Colonic mucosa (tissue), 4 donors: ENCODE results near the gene SRCAP. TPM values are rescaled to one million over a fixed set of nuclear protein-coding genes. Genes with fewer than 3 reads are reported as not detected.
A peak's percentile ranks its signal among the peaks of the same experiment; 100 is the strongest.

Experiments used
- DNase-seq: peaks from one replicate; pipeline ENCODE4 v3.0.0-alpha.2; 2020
- H3K27ac ChIP-seq: fragments of 200-600 bp; one replicate; pipeline ENCODE4 v1.8.0; 2021
- H3K27me3 ChIP-seq: fragments of 200-600 bp; one replicate; pipeline ENCODE4 v1.8.0; 2021
- H3K36me3 ChIP-seq: fragments of 200-600 bp; one replicate; pipeline ENCODE4 v1.8.0; 2021
- H3K4me1 ChIP-seq: fragments of 200-600 bp; one replicate; pipeline ENCODE4 v1.8.0; 2021; ENCODE audit warnings: mild to moderate bottlenecking
- H3K4me3 ChIP-seq: fragments of 200-600 bp; one replicate; pipeline ENCODE4 v1.8.0; 2021
- H3K9ac ChIP-seq, 2 donors: one replicate each; pipeline ENCODE4 v1.7.0; 2013; ENCODE audit warnings: control low read depth in 2 of 2, low read depth in 2 of 2, low read length in 2 of 2
- H3K9me3 ChIP-seq: fragments of 200-600 bp; one replicate; pipeline ENCODE4 v1.8.0; 2021
- CTCF ChIP-seq: fragments of 200-600 bp; IDR thresholded peaks from one replicate; pipeline ENCODE4 v1.8.0; 2022; ENCODE audit warnings: antibody characterized with exemption, mild to moderate bottlenecking
- intact Hi-C: fragments of 100-400 bp; cut with DNase I; formaldehyde crosslinking; loops from one replicate; pipeline ENCODE4 v1.14.1; 2022
- total RNA-seq, 2 donors: library from RNA; stranded (reverse); fragmentation: NEBNext Ultra II Directional in 1 of 2; extraction: Animal tissue kit (Norgen Biotek cat#: 25700) in 1 of 2; gene quantifications; one replicate each; pipeline ENCODE4 v1.2.1, GENCODE V29; 2021
- donor health status: healthy.
- donor health status: DM: no; HTN: no; CAD: no.
- donor health status: DM: no; HTN: no; CAD: no.

Gene SRCAP
- total RNA-seq, 2 donors from 2014 or later: 44.0 to 79.3 TPM

- peaks cover 8% of the 10 kb centered on the region for H3K4me1 ChIP-seq
- intact Hi-C loops: loop anchor here (2.0 kb wide), 1 partner anchor 18 kb away; no protein-coding TSS in a partner anchor
- peak overlapping the region; percentile 66 to 96 for H3K9ac ChIP-seq
- H3K4me3 ChIP-seq: peak overlapping the region; percentile 83
- no peaks in the 10 kb centered on the region for H3K9me3 ChIP-seq
- peak; percentile 50 for DNase-seq
- TF ChIP-seq CTCF: no peak
- peak overlapping the region; percentile 64 for H3K27ac ChIP-seq
- no peaks in the 10 kb centered on the region for H3K27me3 ChIP-seq
- H3K36me3 ChIP-seq: peaks cover 3% of the 10 kb centered on the region
Measured at GRCh38 chr16:30786115-30786935, 87.4 kb downstream of the SRCAP start.

- peaks cover 8% of the 10 kb centered on the region for H3K4me1 ChIP-seq
- no peaks in the 10 kb centered on the region for H3K9me3 ChIP-seq
- no peak for TF ChIP-seq CTCF
- peak within 1 kb of the TSS; percentile 83 for H3K4me3 ChIP-seq
- intact Hi-C loops: loop anchor here (2.0 kb wide), 1 partner anchor 18 kb away; no protein-coding TSS in a partner anchor
- no peaks in the 10 kb centered on the region for H3K27me3 ChIP-seq
- H3K36me3 ChIP-seq: peaks cover 3% of the 10 kb centered on the region
- peak within 1 kb of the TSS; percentile 96 for H3K9ac ChIP-seq
- H3K27ac ChIP-seq: peak within 1 kb of the TSS; percentile 64
- DNase-seq: peak; percentile 75
Measured at GRCh38 chr16:30786936-30787612, 88.1 kb downstream of the SRCAP start, which contains the start of gene ZNF629. TSS of gene ZNF629 (minus strand) at chr16:30787205. CDS start at chr16:30784482, 2,723 bp downstream.

- peak overlapping the region; percentile 96 for H3K9ac ChIP-seq
- peak; percentile 45 for DNase-seq
- H3K4me1 ChIP-seq: peaks cover 8% of the 10 kb centered on the region
- H3K27ac ChIP-seq: peak overlapping the region; percentile 64
- intact Hi-C loops: loop anchor here (2.0 kb wide), 1 partner anchor 17 kb away; no protein-coding TSS in a partner anchor
- H3K4me3 ChIP-seq: peak overlapping the region; percentile 83
- TF ChIP-seq CTCF: no peak
- H3K9me3 ChIP-seq: no peaks in the 10 kb centered on the region
- no peaks in the 10 kb centered on the region for H3K36me3 ChIP-seq
- H3K27me3 ChIP-seq: no peaks in the 10 kb centered on the region
Measured at GRCh38 chr16:30787613-30788378, 88.8 kb downstream of the SRCAP start.

Other genes starting within 250 kb of the SRCAP start
- gene ITGAL, start 226.4 kb upstream of the SRCAP start, total RNA-seq: 1 to 10 TPM; 3.4 to 4.8 TPM
- gene ZNF768, start 172.6 kb upstream of the SRCAP start, total RNA-seq: 10 to 100 TPM; 58.6 to 63.2 TPM
- gene ZNF747, start 164.3 kb upstream of the SRCAP start, total RNA-seq: 10 to 100 TPM in 1 of 2 donors, 1 to 10 TPM in 1; 8.7 to 11.9 TPM
- 10 to 100 TPM in 1 of 2 donors, 1 to 10 TPM in 1; 9.0 to 11.1 TPM for gene ZNF764, start 140.8 kb upstream of the SRCAP start, total RNA-seq
- gene ZNF688, start 127.5 kb upstream of the SRCAP start, total RNA-seq: 10 to 100 TPM; 13.1 to 14.3 TPM
- 10 to 100 TPM; 12.7 to 13.3 TPM for gene ZNF785, start 113.5 kb upstream of the SRCAP start, total RNA-seq
- 1 to 10 TPM; 6.8 to 7.0 TPM for gene ZNF689, start 88.8 kb upstream of the SRCAP start, total RNA-seq
- gene PRR14, start 48.2 kb upstream of the SRCAP start, total RNA-seq: 10 to 100 TPM; 37.0 to 70.3 TPM
- gene FBRS, start 40.7 kb upstream of the SRCAP start, total RNA-seq: 10 to 100 TPM; 65.1 to 74.2 TPM
- gene PHKG2, start 49.3 kb downstream of the SRCAP start, total RNA-seq: 10 to 100 TPM; 33.6 to 47.8 TPM
- gene CFAP119, start 62.9 kb downstream of the SRCAP start, total RNA-seq: 10 to 100 TPM in 1 of 2 donors, 1 to 10 TPM in 1; 8.6 to 12.7 TPM
- 100 to 1,000 TPM in 1 of 2 donors, 10 to 100 TPM in 1; 94.6 to 117 TPM for gene RNF40, start 63.2 kb downstream of the SRCAP start, total RNA-seq
- gene ZNF629, start 88.0 kb downstream of the SRCAP start, total RNA-seq: 10 to 100 TPM; 11.8 to 15.2 TPM
- 10 to 100 TPM; 19.9 to 34.5 TPM for gene BCL7C, start 194.9 kb downstream of the SRCAP start, total RNA-seq
- 1 to 10 TPM in 1 of 2 donors, under 1 TPM in 1; 0.72 to 1.6 TPM for gene CTF1, start 197.4 kb downstream of the SRCAP start, total RNA-seq
- gene FBXL19, start 224.4 kb downstream of the SRCAP start, total RNA-seq: 10 to 100 TPM; 21.9 to 44.8 TPM
- 10 to 100 TPM; 14.3 to 22.1 TPM for gene ORAI3, start 249.9 kb downstream of the SRCAP start, total RNA-seq